ENCODE data around the gene TRIM9. TPM values are rescaled to one million over a fixed set of nuclear protein-coding genes. Genes with fewer than 3 reads are reported as not detected.
A peak's percentile ranks its signal among the peaks of the same experiment; 100 is the strongest.

The TRIM9 gene
- total and polyA plus RNA-seq, 2 of the 4 experiments (the other 2 are of a cell fraction): under 0.01 to 0.09 TPM

DNA sequence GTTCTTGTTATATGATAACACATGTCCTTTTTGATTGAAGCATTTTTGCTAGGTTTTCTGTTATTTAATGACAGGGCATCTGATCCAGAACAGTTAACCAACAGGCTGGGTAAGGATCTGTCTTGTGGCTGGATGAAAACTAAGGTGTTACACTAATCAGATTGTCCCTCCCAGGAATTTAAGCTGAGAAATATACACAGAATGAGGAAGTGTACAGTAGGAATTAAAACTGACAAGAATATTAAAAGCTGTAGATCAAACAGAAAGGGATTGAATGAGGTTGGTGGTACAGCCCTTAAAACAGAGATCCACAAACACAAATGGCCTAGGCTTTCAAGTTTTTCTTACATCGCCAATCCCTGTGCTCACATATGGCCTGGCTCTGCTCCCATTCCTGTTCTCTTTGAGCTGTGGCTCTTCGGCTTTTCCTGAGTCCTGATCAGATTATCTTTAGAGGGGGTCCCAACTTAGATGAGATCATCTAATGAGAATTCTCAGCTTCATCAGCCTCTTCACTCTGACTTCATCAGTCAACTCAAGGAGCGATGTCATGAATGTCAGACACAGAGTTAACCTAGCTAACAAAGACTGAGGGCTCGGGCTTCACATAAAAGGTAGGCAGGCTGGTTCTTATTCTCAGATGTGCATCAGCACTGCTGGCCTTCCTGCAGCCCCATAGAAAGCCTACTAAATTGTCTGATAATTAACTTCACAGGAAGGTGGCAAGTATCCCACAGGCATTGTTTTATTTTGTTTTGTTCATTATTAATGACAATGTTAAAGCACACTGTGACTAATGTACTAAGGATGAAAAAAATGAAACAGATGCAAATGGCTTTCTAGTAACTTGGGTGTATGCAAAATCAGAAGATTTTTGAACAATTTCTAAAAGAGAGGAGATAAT is 162.1 kb downstream of the TRIM9 start:
- H3K9me3 ChIP-seq (ENCODE audit: control insufficient read depth, insufficient read depth, low read length): no peaks in the 10 kb centered on the region
- H2AFZ ChIP-seq (replicated peaks; ENCODE audit: low read length, poor library complexity): no peak overlapping the region
- H2AK5ac ChIP-seq (ENCODE audit: low read depth, low read length): no peak overlapping the region
- CTCF ChIA-PET: interaction anchor here (0.7 kb wide), 1 partner anchor 1213 kb away, joined by 3 read pairs; no protein-coding TSS in a partner anchor
- H3K79me1 ChIP-seq (ENCODE audit: low read depth in 1 of 2, low read length in 2 of 2): peaks cover 7% of the 10 kb centered on the region in 2 experiments; a peak in 3 of 4 replicates
- no peak overlapping the region for H2AK9ac ChIP-seq (replicated peaks; ENCODE audit: low read depth, low read length, poor library complexity)
- dilution Hi-C loops (cut with HindIII; ENCODE audit: low sequenced_read_pairs, unreplicated experiment): no loop called here
- H3K27me3 ChIP-seq (ENCODE audit: control insufficient read depth, insufficient read depth, low read length): no peaks in the 10 kb centered on the region
- H3K23ac ChIP-seq (ENCODE audit: low read depth, low read length): no peak overlapping the region
- no peak overlapping the region for H3K27ac ChIP-seq (ENCODE audit: insufficient read depth, low read length)
- H3K9me1 ChIP-seq (ENCODE audit: insufficient read depth, low read length): peaks cover 15% of the 10 kb centered on the region
- in situ Hi-C loops (cut with MboI; ENCODE audit: low sequenced_read_pairs): no loop called here
- H3K4me2 ChIP-seq (ENCODE audit: low read depth, low read length): no peak overlapping the region
- BruUV-seq (replicated peaks): no TSS peak
- H4K5ac ChIP-seq (ENCODE audit: low read depth, low read length): no peak overlapping the region
- H3K18ac ChIP-seq (ENCODE audit: low read depth, low read length): no peak overlapping the region
- POLR2A ChIA-PET (ENCODE audit: unreplicated experiment): no interaction called here
- H2BK15ac ChIP-seq (ENCODE audit: low read depth, low read length): no peak overlapping the region
- no peak overlapping the region for H2BK5ac ChIP-seq (ENCODE audit: low read depth, low read length, poor library complexity, severe bottlenecking)
- no peak overlapping the region for H4K8ac ChIP-seq (ENCODE audit: low read depth in 2 of 2, low read length in 2 of 2)
- no peak overlapping the region for H3K4me3 ChIP-seq (ENCODE audit: insufficient read depth, low read depth, low read length)
- H2BK20ac ChIP-seq (ENCODE audit: low read depth, low read length): no peak overlapping the region
- no peak overlapping the region for H3K9ac ChIP-seq (ENCODE audit: low read depth, low read length)
- no peak for TF ChIP-seq RAD21 (IDR thresholded peaks at IDR 0.05; ENCODE audit: low read length)
- no peak for TF ChIP-seq RFX5 (IDR thresholded peaks at IDR 0.05; ENCODE audit: low read depth, low read length)
- TF ChIP-seq RCOR1 (IDR thresholded peaks at IDR 0.05; ENCODE audit: insufficient replicate concordance, low read length): no peak
- TF ChIP-seq SMC3 (IDR thresholded peaks at IDR 0.05; ENCODE audit: low read depth, low read length): no peak
- TF ChIP-seq, protein P1, sequence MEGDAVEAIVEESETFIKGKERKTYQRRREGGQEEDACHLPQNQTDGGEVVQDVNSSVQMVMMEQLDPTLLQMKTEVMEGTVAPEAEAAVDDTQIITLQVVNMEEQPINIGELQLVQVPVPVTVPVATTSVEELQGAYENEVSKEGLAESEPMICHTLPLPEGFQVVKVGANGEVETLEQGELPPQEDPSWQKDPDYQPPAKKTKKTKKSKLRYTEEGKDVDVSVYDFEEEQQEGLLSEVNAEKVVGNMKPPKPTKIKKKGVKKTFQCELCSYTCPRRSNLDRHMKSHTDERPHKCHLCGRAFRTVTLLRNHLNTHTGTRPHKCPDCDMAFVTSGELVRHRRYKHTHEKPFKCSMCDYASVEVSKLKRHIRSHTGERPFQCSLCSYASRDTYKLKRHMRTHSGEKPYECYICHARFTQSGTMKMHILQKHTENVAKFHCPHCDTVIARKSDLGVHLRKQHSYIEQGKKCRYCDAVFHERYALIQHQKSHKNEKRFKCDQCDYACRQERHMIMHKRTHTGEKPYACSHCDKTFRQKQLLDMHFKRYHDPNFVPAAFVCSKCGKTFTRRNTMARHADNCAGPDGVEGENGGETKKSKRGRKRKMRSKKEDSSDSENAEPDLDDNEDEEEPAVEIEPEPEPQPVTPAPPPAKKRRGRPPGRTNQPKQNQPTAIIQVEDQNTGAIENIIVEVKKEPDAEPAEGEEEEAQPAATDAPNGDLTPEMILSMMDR (conservative IDR thresholded peaks at IDR 0.05; ENCODE audit: low read depth, low read length): no peak
- no peak for TF ChIP-seq BHLHE40 (IDR thresholded peaks at IDR 0.05; ENCODE audit: low read depth, low read length)
- TF ChIP-seq POLR2A (IDR thresholded peaks at IDR 0.05; ENCODE audit: low read depth, low read length): no peak
- DNase-seq: peak; percentile 8
- peaks cover 19% of the 10 kb centered on the region for H3K36me3 ChIP-seq (ENCODE audit: control insufficient read depth, insufficient read depth, low read length)
- H3K56ac ChIP-seq (ENCODE audit: extremely low read depth, insufficient read depth, low read length): no peak overlapping the region
- no CpG with 5 or more reads among the region's 4 CpGs for WGBS, 2 experiments (ENCODE audit: extremely low coverage in 2 of 2, insufficient read length in 1 of 2)
- H4K91ac ChIP-seq (ENCODE audit: insufficient read depth, low read depth, low read length): no peak overlapping the region
- no peak overlapping the region for H2BK120ac ChIP-seq (ENCODE audit: low read depth, low read length)
- ATAC-seq (ENCODE audit: low read depth): no peak; the same call in 1 of the 2 replicates
- no peak overlapping the region for H3K14ac ChIP-seq (replicated peaks; ENCODE audit: low read depth, low read length)
- H4K20me1 ChIP-seq (ENCODE audit: insufficient read depth, low read length): no peaks in the 10 kb centered on the region; the same call in 1 of the 2 replicates
- H3K4me1 ChIP-seq (ENCODE audit: control insufficient read depth, insufficient read depth, low read length): peaks cover 5% of the 10 kb centered on the region
- intact Hi-C loops (cut with micrococcal nuclease): loop anchor here (10.0 kb wide), 1 partner anchor 278 kb away; no protein-coding TSS in a partner anchor
- H3K4ac ChIP-seq (ENCODE audit: low read depth, low read length): no peak overlapping the region

All from IMR-90 (cell line).